OCI-LY3 (cell line): ENCODE measurements around the gene CSRP1.

Source experiments
- CTCF ChIP-seq: fragments of 200-600, 300-600 bp; sonication (generic); IDR thresholded peaks from 2 replicates; pipeline ENCODE4 v1.5.1; 2014; ENCODE audit warnings: antibody characterized with exemption, low read length, low read depth
- EZH2phosphoT487 ChIP-seq: fragments of 200-600 bp; shearing (Covaris generic); IDR thresholded peaks from 2 replicates; pipeline ENCODE4 v1.6.1; 2018; ENCODE audit warnings: antibody characterized with exemption, mixed run types, low read depth

GRCh38 chr1:201506557-201507359 lies at the start of gene CSRP1:
- TF ChIP-seq CTCF (peak; percentile 31), EZH2phosphoT487 (no peak)
